ENCODE data around the gene CLSTN1. TPM values are rescaled to one million over a fixed set of nuclear protein-coding genes. Genes with fewer than 3 reads are reported as not detected.

Gene CLSTN1
- total RNA-seq, 1 experiment from 2014 or later = 52.4 TPM

GRCh38 chr1:9859281-9860014 lies 35.7 kb upstream of the CLSTN1 start:
- Histone ChIP-seq H3K36me3 (no peaks in the 10 kb centered on the region; the same call in 1 of the 2 replicates), H3K27ac (no peak overlapping the region), H3K9me3 (replicated peaks) (no peaks in the 10 kb centered on the region), H3K4me3 (no peak overlapping the region), H3K27me3 (no peaks in the 10 kb centered on the region), H3K4me1 (peaks cover 8% of the 10 kb centered on the region; the same call in 1 of the 2 replicates)
- no peak for DNase-seq

- peaks cover 8% of the 10 kb centered on the region; the same call in 1 of the 2 replicates for H3K4me1 ChIP-seq
- H3K36me3 ChIP-seq = no peaks in the 10 kb centered on the region; the same call in 1 of the 2 replicates
- no peaks in the 10 kb centered on the region; the same call in 1 of the 2 replicates for H3K9me3 ChIP-seq (replicated peaks)
- no peaks in the 10 kb centered on the region for H3K27me3 ChIP-seq
- no peak overlapping the region for H3K4me3 ChIP-seq
- H3K27ac ChIP-seq = no peak overlapping the region
- no peak for DNase-seq
Observed at GRCh38 chr1:9858293-9859035, 34.7 kb upstream of the CLSTN1 start.

GRCh38 chr1:9855186-9855585 lies 31.4 kb upstream of the CLSTN1 start:
- no peak for DNase-seq
- no peaks in the 10 kb centered on the region; the same call in 1 of the 2 replicates for H3K9me3 ChIP-seq (replicated peaks)
- no peak overlapping the region for H3K27ac ChIP-seq
- no peaks in the 10 kb centered on the region; the same call in 1 of the 2 replicates for H3K36me3 ChIP-seq
- H3K4me1 ChIP-seq = peaks cover 8% of the 10 kb centered on the region; the same call in 1 of the 2 replicates
- no peaks in the 10 kb centered on the region for H3K27me3 ChIP-seq
- H3K4me3 ChIP-seq = no peak overlapping the region

GRCh38 chr1:9853249-9853595 lies 29.5 kb upstream of the CLSTN1 start:
- Histone ChIP-seq H3K27ac (no peak overlapping the region), H3K4me3 (no peak overlapping the region), H3K9me3 (replicated peaks) (no peaks in the 10 kb centered on the region; the same call in 1 of the 2 replicates), H3K27me3 (no peaks in the 10 kb centered on the region), H3K4me1 (peaks cover 8% of the 10 kb centered on the region; the same call in 1 of the 2 replicates), H3K36me3 (no peaks in the 10 kb centered on the region; the same call in 1 of the 2 replicates)
- DNase-seq = no peak

- Histone ChIP-seq H3K36me3 (no peaks in the 10 kb centered on the region; the same call in 1 of the 2 replicates), H3K4me3 (no peak overlapping the region), H3K4me1 (peaks cover 8% of the 10 kb centered on the region; the same call in 1 of the 2 replicates), H3K27ac (no peak overlapping the region), H3K27me3 (no peaks in the 10 kb centered on the region), H3K9me3 (replicated peaks) (no peaks in the 10 kb centered on the region; the same call in 1 of the 2 replicates)
- DNase-seq = peak; percentile 81 to 86
Observed at GRCh38 chr1:9852410-9853248, 28.9 kb upstream of the CLSTN1 start.

- H3K4me3 ChIP-seq = no peak overlapping the region
- H3K27ac ChIP-seq = no peak overlapping the region
- H3K4me1 ChIP-seq = peaks cover 8% of the 10 kb centered on the region; the same call in 1 of the 2 replicates
- no peaks in the 10 kb centered on the region; the same call in 1 of the 2 replicates for H3K36me3 ChIP-seq
- no peaks in the 10 kb centered on the region; the same call in 1 of the 2 replicates for H3K9me3 ChIP-seq (replicated peaks)
- H3K27me3 ChIP-seq = no peaks in the 10 kb centered on the region
- no peak for DNase-seq
Observed at GRCh38 chr1:9852004-9852403, 28.2 kb upstream of the CLSTN1 start.

GRCh38 chr1:9850442-9851162 lies 26.8 kb upstream of the CLSTN1 start:
- peaks cover 8% of the 10 kb centered on the region; the same call in 1 of the 2 replicates for H3K4me1 ChIP-seq
- H3K4me3 ChIP-seq = no peak overlapping the region
- H3K36me3 ChIP-seq = no peaks in the 10 kb centered on the region; the same call in 1 of the 2 replicates
- H3K27me3 ChIP-seq = no peaks in the 10 kb centered on the region
- no peak overlapping the region for H3K27ac ChIP-seq
- no peak for DNase-seq
- no peaks in the 10 kb centered on the region; the same call in 1 of the 2 replicates for H3K9me3 ChIP-seq (replicated peaks)

- no peak for DNase-seq
- Histone ChIP-seq H3K27me3 (no peaks in the 10 kb centered on the region), H3K4me1 (peaks cover 8% of the 10 kb centered on the region; the same call in 1 of the 2 replicates), H3K27ac (no peak overlapping the region), H3K9me3 (replicated peaks) (no peaks in the 10 kb centered on the region; the same call in 1 of the 2 replicates), H3K4me3 (no peak overlapping the region), H3K36me3 (no peaks in the 10 kb centered on the region)
Observed at GRCh38 chr1:9849691-9850441, 26.1 kb upstream of the CLSTN1 start.

- Histone ChIP-seq H3K27ac (no peak overlapping the region), H3K27me3 (no peaks in the 10 kb centered on the region), H3K9me3 (replicated peaks) (no peaks in the 10 kb centered on the region), H3K4me1 (peaks cover 8% of the 10 kb centered on the region; the same call in 1 of the 2 replicates), H3K36me3 (no peaks in the 10 kb centered on the region), H3K4me3 (no peak overlapping the region)
- DNase-seq = no peak
Observed at GRCh38 chr1:9848022-9848421, 24.3 kb upstream of the CLSTN1 start.

GRCh38 chr1:9847269-9847668 lies 23.5 kb upstream of the CLSTN1 start:
- H3K36me3 ChIP-seq = no peaks in the 10 kb centered on the region
- no peak overlapping the region for H3K27ac ChIP-seq
- no peaks in the 10 kb centered on the region for H3K9me3 ChIP-seq (replicated peaks)
- H3K27me3 ChIP-seq = no peaks in the 10 kb centered on the region
- no peak overlapping the region for H3K4me3 ChIP-seq
- H3K4me1 ChIP-seq = peaks cover 10% of the 10 kb centered on the region
- DNase-seq = no peak

- no peaks in the 10 kb centered on the region for H3K9me3 ChIP-seq (replicated peaks)
- no peak overlapping the region for H3K4me3 ChIP-seq
- DNase-seq = no peak
- peaks cover 11% of the 10 kb centered on the region for H3K4me1 ChIP-seq
- no peak overlapping the region for H3K27ac ChIP-seq
- H3K27me3 ChIP-seq = no peaks in the 10 kb centered on the region
- no peaks in the 10 kb centered on the region for H3K36me3 ChIP-seq
Observed at GRCh38 chr1:9846611-9847171, 22.9 kb upstream of the CLSTN1 start.

- Histone ChIP-seq H3K27me3 (no peaks in the 10 kb centered on the region), H3K9me3 (replicated peaks) (no peaks in the 10 kb centered on the region), H3K4me1 (peaks cover 14% of the 10 kb centered on the region), H3K27ac (no peak overlapping the region), H3K36me3 (no peaks in the 10 kb centered on the region), H3K4me3 (no peak overlapping the region)
- no peak for DNase-seq
Observed at GRCh38 chr1:9845914-9846313, 22.1 kb upstream of the CLSTN1 start.

- Histone ChIP-seq H3K4me1 (peaks cover 22% of the 10 kb centered on the region), H3K27ac (no peak overlapping the region), H3K36me3 (no peaks in the 10 kb centered on the region), H3K9me3 (replicated peaks) (no peaks in the 10 kb centered on the region), H3K4me3 (no peak overlapping the region), H3K27me3 (no peaks in the 10 kb centered on the region)
- DNase-seq = no peak
Observed at GRCh38 chr1:9844756-9845155, 21.0 kb upstream of the CLSTN1 start.
